AG09309 (cell line): ENCODE data around the gene AEBP1.

Experiments
- DNase-seq: peaks from one replicate; pipeline ENCODE4 v3.0.0-alpha.2; 2010; ENCODE audit warnings: low read depth
- H3K4me3 ChIP-seq: 2 replicates; pipeline ENCODE4 v1.5.1; 2011; ENCODE audit warnings: mild to moderate bottlenecking, low read depth, low read length, moderate library complexity; ENCODE audit not compliant: control insufficient read depth
- TF ChIP-seq, protein P1 (sequence below): IDR thresholded peaks from 2 replicates; pipeline ENCODE4 v1.5.1; 2011; ENCODE audit warnings: mild to moderate bottlenecking, low read depth, low read length, inconsistent platforms; ENCODE audit not compliant: insufficient read depth, control insufficient read depth; ENCODE audit errors: missing control alignments

AEBP1 gene

DNA sequence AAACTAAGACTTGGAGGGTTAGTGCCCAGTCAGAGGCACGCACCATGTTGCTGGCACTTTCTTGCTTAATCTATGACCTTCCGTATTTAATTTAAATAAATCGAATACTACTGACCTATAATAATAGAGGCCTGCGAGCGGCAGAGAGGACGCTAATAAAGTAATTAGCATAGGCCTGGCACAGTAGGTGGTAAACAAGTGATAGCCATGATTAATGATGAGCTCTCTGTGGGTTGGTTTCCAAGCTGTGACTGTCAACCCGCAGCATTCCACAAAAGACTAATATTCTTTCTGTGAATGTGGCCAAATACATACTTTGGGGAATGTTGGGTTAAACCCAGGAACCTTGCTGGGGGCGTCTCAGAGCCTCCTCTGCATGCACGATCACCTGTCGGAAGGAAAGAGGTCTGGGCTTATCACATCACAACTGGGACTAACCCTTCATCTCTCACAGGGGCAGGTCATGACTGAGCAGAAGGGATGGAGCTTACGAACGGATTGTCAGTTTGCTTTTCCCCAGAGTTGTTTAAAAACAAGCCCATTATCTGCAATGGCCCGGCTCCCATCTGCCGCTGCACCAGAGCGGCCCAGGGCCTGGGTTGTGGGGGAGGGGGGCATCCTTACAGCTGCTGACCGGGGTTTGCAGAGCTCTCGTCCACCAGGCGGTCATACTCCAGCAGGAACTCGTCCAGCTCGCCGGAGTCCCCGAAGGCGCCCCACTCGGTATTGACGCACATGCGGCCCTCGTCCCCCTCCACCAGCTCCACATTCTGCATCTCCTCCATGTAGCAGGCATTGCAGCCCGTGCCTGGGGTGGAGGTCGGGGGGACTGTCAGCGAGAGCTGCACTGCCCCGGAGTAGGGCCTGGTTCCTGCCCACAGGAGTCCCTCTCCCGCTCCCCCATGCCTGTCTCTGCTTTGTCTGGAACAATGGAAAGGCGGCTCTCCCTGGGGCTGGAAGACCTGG is 43.2 kb downstream of the AEBP1 start:
- TF ChIP-seq, protein P1, sequence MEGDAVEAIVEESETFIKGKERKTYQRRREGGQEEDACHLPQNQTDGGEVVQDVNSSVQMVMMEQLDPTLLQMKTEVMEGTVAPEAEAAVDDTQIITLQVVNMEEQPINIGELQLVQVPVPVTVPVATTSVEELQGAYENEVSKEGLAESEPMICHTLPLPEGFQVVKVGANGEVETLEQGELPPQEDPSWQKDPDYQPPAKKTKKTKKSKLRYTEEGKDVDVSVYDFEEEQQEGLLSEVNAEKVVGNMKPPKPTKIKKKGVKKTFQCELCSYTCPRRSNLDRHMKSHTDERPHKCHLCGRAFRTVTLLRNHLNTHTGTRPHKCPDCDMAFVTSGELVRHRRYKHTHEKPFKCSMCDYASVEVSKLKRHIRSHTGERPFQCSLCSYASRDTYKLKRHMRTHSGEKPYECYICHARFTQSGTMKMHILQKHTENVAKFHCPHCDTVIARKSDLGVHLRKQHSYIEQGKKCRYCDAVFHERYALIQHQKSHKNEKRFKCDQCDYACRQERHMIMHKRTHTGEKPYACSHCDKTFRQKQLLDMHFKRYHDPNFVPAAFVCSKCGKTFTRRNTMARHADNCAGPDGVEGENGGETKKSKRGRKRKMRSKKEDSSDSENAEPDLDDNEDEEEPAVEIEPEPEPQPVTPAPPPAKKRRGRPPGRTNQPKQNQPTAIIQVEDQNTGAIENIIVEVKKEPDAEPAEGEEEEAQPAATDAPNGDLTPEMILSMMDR, result no peak
- DNase-seq, result no peak

DNA sequence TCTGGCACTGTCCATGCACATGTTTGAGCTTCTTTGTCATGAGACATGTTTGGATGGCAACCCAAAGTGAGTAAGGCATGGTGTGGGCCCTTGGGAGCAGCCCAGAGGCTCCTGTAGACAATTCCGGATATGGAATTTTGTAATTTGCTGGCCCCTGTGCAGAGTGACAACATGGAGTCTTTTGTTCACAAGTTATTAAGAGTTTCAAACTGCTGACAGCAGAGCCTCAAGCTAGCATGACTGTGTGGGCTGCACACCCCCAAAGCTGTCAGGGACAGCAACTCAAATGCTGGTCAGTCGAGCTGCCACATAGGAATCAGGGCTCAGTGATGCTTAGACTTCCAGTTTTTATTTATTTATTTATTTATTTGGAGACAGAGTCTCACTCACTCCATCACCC is 44.0 kb downstream of the AEBP1 start:
- TF ChIP-seq, protein P1, result no peak
- H3K4me3 ChIP-seq, result no peak overlapping the region
- no peak for DNase-seq

More for the DNA sequence above, 43.2 kb downstream of the AEBP1 start:
- H3K4me3 ChIP-seq, result no peak overlapping the region

DNA sequence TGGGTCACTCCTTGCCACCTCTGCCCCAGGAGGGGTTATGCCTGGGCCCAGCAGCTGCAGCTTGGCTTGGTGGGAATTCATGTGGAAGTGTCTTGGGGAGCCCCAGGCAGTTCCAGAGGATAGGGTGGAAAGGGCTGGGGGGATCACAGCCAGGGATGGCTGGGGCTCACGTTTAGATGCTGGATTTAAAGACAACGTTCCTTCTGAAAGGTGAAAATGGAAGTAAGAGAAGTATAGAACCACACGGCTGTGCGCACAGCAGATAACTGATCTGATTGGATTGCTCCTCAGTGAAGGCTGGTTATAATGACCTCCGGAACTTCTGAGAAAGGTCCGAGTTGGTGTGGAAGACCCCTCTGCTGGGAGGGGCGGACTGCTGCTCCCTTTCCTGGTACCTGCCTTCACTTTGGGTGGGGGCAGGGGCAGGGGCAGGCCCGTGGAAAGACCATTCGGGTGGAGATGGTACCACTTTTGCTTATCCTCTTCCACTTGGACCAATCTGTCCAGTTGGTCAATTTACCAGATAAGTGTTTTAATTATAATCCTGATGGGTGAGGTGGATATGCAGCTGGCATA is 44.9 kb downstream of the AEBP1 start:
- H3K4me3 ChIP-seq, result no peak overlapping the region
- DNase-seq, result no peak
- TF ChIP-seq, protein P1, result no peak

DNA sequence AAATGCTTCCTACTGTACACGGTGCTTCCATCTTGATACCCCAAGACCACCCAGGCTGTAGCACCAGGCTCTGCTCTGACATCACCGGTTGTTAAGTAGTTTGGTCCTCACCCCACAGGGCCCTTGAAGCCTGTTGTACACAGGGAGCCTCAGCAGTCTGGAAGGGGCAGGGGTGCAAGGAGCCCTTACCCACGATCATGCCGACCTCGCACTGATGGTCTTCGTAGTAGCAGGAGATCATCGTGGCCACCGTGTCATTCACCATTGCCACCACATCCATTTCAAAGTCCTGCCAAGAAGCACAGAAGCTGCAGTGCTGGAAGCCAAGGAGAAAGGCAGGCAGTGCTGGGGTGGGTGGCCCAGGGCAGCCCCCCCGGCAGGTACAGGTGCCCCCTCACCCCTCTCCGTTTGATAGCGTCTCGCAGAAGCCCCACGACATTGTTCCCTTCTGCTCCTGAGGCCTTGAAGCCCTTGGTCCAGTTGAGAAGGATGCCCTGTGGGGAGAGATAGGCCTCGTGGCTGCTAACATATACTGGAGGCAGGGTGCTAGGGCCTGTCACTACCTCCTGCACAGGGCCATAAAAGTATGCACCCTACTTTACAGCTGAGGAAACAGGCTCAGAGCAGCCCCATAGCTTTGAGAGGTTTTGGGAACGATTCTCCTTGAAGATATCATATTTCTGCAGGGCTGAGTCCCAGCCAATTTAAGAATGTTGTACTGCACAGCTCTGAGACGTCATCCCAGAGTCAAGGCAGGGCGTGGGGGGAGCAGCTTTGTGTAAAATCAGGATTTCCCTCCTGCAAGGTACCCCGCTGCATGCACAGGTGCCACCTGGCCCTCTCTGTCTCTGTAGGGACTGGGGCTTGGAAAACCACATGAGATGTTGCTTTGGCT is 45.7 kb downstream of the AEBP1 start:
- TF ChIP-seq, protein P1, result no peak
- no peak for DNase-seq
- no peak overlapping the region for H3K4me3 ChIP-seq

DNA sequence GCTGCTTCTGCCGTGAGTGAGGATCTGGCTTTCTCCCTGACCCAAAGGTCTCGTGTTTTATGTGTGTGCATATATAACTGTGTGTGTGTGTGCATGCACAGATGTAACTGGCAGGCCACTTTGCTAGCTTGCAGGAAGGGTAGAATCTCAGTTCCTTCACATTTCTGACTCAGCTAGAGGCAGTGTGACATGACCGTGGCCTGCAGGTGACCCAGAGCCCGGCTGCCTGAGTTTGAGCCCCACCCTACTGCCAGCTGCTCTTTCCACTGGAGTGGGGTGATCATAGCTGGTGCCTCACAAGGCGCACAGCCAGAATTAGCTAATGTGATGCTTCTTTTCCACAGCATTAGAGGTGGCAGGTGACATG is 46.3 kb downstream of the AEBP1 start:
- DNase-seq, result no peak
- H3K4me3 ChIP-seq, result no peak overlapping the region
- TF ChIP-seq, protein P1, result no peak
